Psoas muscle (tissue), 8 donors: Measurements from ENCODE around the gene CEBPG. TPM values are rescaled to one million over a fixed set of nuclear protein-coding genes. Genes with fewer than 3 reads are reported as not detected.
A peak's percentile ranks its signal among the peaks of the same experiment; 100 is the strongest.

Source experiments
- ATAC-seq, 4 donors: fragments of 200-7000 bp; cut with Tn5 transposase; one replicate each; pipeline ENCODE4 v1.9.1; 2020; ENCODE audit warnings: moderate library complexity in 3 of 4, mild to moderate bottlenecking in 2 of 4
- DNase-seq, 2 donors: peaks; one replicate each; pipeline ENCODE4 v3.0.0-alpha.2; 2020
- H3K27ac ChIP-seq: fragments of 200-600 bp; one replicate; pipeline ENCODE4 v1.8.0; 2022
- H3K27me3 ChIP-seq, 3 donors: fragments of 200-600 bp in 1 of 3; one replicate each; pipeline versions ENCODE4 v1.6.1 to v1.8.0; 2013 to 2022; ENCODE audit warnings: low read length in 2 of 3, mild to moderate bottlenecking in 2 of 3, moderate library complexity in 1 of 3; ENCODE audit not compliant: insufficient read depth in 3 of 3
- H3K36me3 ChIP-seq, 2 donors: fragments of 200-600 bp in 1 of 2; one replicate each; pipeline versions ENCODE4 v1.6.1 to v1.8.0; 2013 to 2022; ENCODE audit warnings: low read depth in 1 of 2, mild to moderate bottlenecking in 1 of 2, moderate library complexity in 1 of 2; ENCODE audit not compliant: insufficient read depth in 1 of 2
- H3K4me1 ChIP-seq: fragments of 200-600 bp; one replicate; pipeline ENCODE4 v1.8.0; 2022
- H3K4me3 ChIP-seq: fragments of 200-600 bp; one replicate; pipeline ENCODE4 v1.8.0; 2022; ENCODE audit warnings: mild to moderate bottlenecking
- H3K9me3 ChIP-seq: fragments of 200-600 bp; one replicate; pipeline ENCODE4 v1.8.0; 2022
- WGBS, 3 donors: extraction: QIAGEN DNeasy Blood & Tissue Kit; methylation state at CpG; one replicate each; pipeline versions ENCODE4 v1.1.6 to v1.1.7; 2013; 5-methylcytosine and 5-hydroxymethylcytosine counted together
- intact Hi-C, 2 donors: fragments of 100-400 bp; cut with DNase I; formaldehyde crosslinking; loops; one replicate each; pipeline versions ENCODE4 v1.11.0 to v1.14.2; 2022
- polyA plus RNA-seq, 3 donors: library from polyadenylated mRNA; stranded (reverse); fragments of 200-250 nt; gene quantifications; one replicate each; pipeline ENCODE4 v1.2.3, GENCODE V29; 2013
- total RNA-seq, 4 donors: library from RNA; stranded (reverse); fragmentation: NEBNext Ultra II Directional in 2 of 4; extraction: Animal tissue kit (Norgen Biotek cat#: 25700) in 2 of 4; gene quantifications; one replicate each; pipeline versions ENCODE4 v1.2.1 to v1.2.4, GENCODE V29; 2021 to 2023
- TF ChIP-seq, protein P1 (sequence below): fragments of 200-600 bp; IDR thresholded peaks from one replicate; pipeline ENCODE4 v1.8.0; 2022; ENCODE audit warnings: antibody characterized with exemption
- donor health status: healthy with polysubstance abuse.
- donor health status: DM: no; HTN: no; CAD: no; lungs with moderate emphysema.
- donor health status: Bipolar disorder and iron deficiency.
- donor health status: healthy.
- donor health status: DM: yes; HTN: yes; CAD: no.
- donor health status: DM: no; HTN: no; CAD: no.
- donor health status: DM: no; HTN: no; CAD: no.
- donor health status: DM: yes; HTN: yes; CAD: no.

CEBPG gene
- total and polyA plus RNA-seq, 7 donors, result 29.9 to 95.7 (median 50.1) TPM

DNA sequence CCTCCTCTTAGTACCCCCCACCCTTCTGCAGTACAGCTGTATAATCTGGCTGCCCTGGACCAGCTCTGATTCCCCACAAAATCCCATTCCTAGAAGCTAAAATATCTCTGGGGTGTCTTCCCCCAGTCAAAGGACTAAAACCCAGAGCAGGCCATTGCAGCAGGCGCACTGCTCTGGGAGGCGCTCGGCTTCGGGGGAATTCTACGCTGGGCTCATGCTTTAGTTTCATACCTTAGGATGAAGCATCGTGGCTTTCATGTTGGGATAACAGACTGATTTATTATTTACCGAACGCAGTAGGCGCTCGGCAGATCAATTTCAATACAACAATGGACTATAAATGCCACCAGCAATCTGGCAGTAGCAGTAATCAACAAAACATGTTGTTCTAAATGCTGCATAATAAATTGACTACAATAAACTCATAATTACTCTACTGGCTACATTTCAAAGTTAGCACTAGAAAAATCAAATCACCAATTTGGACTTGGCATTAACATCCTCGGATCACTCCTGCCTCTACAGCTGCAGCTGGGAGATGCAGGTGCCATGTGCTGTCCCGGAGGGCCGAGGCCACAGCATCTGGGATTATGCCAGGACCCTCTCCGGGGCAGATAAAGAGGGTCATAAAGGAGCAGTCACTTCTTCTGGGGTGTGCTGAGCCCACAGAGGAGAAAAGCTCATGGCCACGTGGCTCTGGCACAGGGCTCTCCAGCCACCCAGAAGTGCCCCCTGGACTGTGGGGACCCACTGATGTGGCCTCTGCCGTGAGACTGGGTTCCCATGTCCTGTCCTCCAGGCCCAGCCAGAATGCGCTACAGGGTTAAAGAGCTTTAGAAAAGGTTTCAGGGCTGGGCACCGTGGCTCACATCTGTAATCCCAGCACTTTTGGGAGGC lies 35.3 kb downstream of the CEBPG start:
- WGBS, 3 donors, result 80 to 85% (median 84%) methylated on average over 18 of the region's 18 CpGs
- no peak overlapping the region for H3K4me3 ChIP-seq
- H3K36me3 ChIP-seq, result peaks cover 0 to 16% of the 10 kb centered on the region in 2 donors
- no peak for ATAC-seq
- H3K9me3 ChIP-seq, result no peaks in the 10 kb centered on the region
- intact Hi-C loops, result loop anchor here in 1 of 2 donors (5.0 kb wide), 1 partner anchor 261 kb away; no protein-coding TSS in a partner anchor
- no peak overlapping the region for H3K27ac ChIP-seq
- TF ChIP-seq, protein P1, sequence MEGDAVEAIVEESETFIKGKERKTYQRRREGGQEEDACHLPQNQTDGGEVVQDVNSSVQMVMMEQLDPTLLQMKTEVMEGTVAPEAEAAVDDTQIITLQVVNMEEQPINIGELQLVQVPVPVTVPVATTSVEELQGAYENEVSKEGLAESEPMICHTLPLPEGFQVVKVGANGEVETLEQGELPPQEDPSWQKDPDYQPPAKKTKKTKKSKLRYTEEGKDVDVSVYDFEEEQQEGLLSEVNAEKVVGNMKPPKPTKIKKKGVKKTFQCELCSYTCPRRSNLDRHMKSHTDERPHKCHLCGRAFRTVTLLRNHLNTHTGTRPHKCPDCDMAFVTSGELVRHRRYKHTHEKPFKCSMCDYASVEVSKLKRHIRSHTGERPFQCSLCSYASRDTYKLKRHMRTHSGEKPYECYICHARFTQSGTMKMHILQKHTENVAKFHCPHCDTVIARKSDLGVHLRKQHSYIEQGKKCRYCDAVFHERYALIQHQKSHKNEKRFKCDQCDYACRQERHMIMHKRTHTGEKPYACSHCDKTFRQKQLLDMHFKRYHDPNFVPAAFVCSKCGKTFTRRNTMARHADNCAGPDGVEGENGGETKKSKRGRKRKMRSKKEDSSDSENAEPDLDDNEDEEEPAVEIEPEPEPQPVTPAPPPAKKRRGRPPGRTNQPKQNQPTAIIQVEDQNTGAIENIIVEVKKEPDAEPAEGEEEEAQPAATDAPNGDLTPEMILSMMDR, result no peak
- DNase-seq, result peak in 1 of 2 donors; percentile 21
- H3K27me3 ChIP-seq, result no peaks in the 10 kb centered on the region
- peaks cover 3% of the 10 kb centered on the region for H3K4me1 ChIP-seq

DNA sequence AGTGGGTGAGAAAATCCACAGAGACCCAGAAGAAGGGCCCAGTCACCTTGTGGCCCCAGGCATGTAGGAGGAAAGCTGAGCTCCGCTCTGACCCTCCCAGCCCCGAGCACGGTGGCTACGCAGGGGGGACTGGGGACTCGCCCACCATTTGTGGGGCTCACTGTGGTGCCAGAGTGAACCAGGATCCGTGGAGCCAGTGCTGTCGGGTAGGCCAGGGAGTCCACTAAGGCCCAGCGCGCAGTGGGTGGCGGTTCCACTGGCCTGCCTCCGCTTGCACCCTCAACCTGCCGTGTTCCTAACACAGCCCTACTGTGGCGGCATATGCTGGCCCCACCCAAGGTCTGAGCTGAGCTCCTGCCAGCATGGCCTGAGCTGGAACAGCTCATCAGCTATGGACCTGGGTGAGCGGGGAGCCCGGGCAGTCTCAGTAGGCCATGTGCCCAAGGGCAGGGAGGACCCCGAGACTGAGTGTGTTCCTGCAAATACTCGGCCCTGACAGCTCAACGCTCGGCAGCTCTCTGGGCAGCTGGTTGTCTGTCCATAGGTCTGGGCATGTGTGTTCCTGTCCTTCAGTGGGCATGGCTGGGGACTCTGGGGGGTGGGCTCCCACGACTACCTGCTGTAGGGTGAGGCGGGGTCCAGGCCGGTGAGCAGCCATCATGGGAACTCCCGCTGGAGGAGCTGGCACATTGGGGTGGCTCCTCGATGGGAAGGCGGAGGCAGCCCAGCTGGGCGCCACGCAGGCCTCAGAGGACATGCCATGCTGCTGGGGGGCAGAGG lies 36.6 kb downstream of the CEBPG start:
- WGBS, 3 donors, result 92 to 96% (median 93%) methylated on average over 24 to 27 of the region's 27 CpGs
- no peak overlapping the region for H3K27ac ChIP-seq
- DNase-seq (peak; percentile 13 to 15), ATAC-seq (no peak)
- H3K36me3 ChIP-seq, result peaks cover 0 to 16% of the 10 kb centered on the region in 2 donors
- TF ChIP-seq, protein P1, result no peak
- H3K4me3 ChIP-seq, result no peak overlapping the region
- peaks cover 3% of the 10 kb centered on the region for H3K4me1 ChIP-seq
- no peaks in the 10 kb centered on the region for H3K9me3 ChIP-seq
- no peaks in the 10 kb centered on the region for H3K27me3 ChIP-seq
- intact Hi-C loops, result loop anchor here in 1 of 2 donors (5.0 kb wide), 1 partner anchor 263 kb away; no protein-coding TSS in a partner anchor

DNA sequence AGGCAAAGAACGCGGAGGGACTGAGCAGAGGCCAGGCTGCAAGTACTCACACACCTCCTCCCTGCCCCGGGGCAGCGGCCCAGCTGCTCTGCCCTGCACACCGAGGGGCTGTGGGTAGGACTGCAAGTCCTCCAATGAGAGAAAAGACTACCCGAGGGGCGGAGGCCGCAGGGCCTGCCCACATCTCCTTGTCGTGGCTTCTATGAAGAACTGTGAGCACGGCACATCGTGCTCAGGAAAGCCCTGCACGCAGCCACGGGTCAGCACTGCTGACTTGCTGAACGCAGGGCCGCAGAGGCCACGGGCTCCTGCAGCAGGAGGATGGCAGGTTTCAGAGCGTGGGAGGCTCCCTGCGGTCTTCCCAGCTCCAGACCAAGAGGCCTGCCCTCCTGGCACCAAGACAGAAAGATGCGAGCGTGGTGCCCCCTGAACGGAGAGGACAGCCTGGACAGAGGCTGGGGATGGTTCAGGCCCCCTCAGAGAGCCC lies 37.4 kb downstream of the CEBPG start:
- peaks cover 2% of the 10 kb centered on the region for H3K4me1 ChIP-seq
- no peak overlapping the region for H3K27ac ChIP-seq
- H3K9me3 ChIP-seq, result no peaks in the 10 kb centered on the region
- 78 to 82% (median 79%) methylated on average over 20 to 21 of the region's 21 CpGs for WGBS, 3 donors
- DNase-seq (peak in 1 of 2 donors; percentile 9), ATAC-seq (no peak)
- no peaks in the 10 kb centered on the region for H3K27me3 ChIP-seq
- H3K4me3 ChIP-seq, result no peak overlapping the region
- H3K36me3 ChIP-seq, result peaks cover 0 to 16% of the 10 kb centered on the region in 2 donors
- TF ChIP-seq, protein P1, result no peak
- intact Hi-C loops, result no loop called here

- Histone ChIP-seq H3K36me3 (peaks cover 0 to 16% of the 10 kb centered on the region in 2 donors), H3K27me3 (no peaks in the 10 kb centered on the region), H3K9me3 (no peaks in the 10 kb centered on the region), H3K27ac (no peak overlapping the region), H3K4me3 (no peak overlapping the region), H3K4me1 (no peaks in the 10 kb centered on the region)
- DNase-seq (peak in 1 of 2 donors; percentile 11), ATAC-seq (no peak)
- 87 to 92% (median 88%) methylated on average over 20 of the region's 20 CpGs for WGBS, 3 donors
- intact Hi-C loops, result no loop called here
- TF ChIP-seq, protein P1, result no peak
Observed at GRCh38 chr19:33411621-33412180, 38.2 kb downstream of the CEBPG start.
